H1 (cell line): ENCODE data around the gene FAM168B. TPM values are rescaled to one million over a fixed set of nuclear protein-coding genes. Genes with fewer than 3 reads are reported as not detected.

Experiments used
- CTCF ChIA-PET: fragments of 300-600 bp; sonication (Branson Sonifier 250); formaldehyde crosslinking; loops from one replicate; lab custom pipeline; 2021; ENCODE audit not compliant: partially characterized antibody; lab: Charles Lee
- POLR2A ChIA-PET: fragments of 300-600 bp; sonication (Branson Sonifier 250); formaldehyde crosslinking; loops from one replicate; lab custom pipeline; 2021; ENCODE audit warnings: inconsistent platforms; ENCODE audit not compliant: partially characterized antibody; lab: Charles Lee
- DNase-seq, 2 experiments: peaks; one replicate each; pipeline versions ENCODE4 v3.0.0 to v3.0.0-alpha.2; 2010 to 2022; ENCODE audit warnings: low spot score in 2 of 2, low read depth in 1 of 2, mixed read lengths in 1 of 2
- FAIRE-seq: peaks from 2 replicates; lab custom pipeline; 2011; peaks lifted over from hg19 to GRCh38; lab: Jason Lieb, UNC
- H2AFZ ChIP-seq: 2 replicates; pipeline ENCODE4 v1.8.1; 2012; ENCODE audit warnings: low read length, inconsistent platforms
- H2AK5ac ChIP-seq: 2 replicates; pipeline ENCODE4 v1.6.1; 2013; ENCODE audit warnings: low read depth, low read length
- H2BK120ac ChIP-seq: replicated peaks from 2 replicates; pipeline ENCODE3; 2013; ENCODE audit warnings: low read depth, low read length, inconsistent platforms
- H2BK12ac ChIP-seq: 2 replicates; pipeline ENCODE4 v1.6.1; 2013; ENCODE audit warnings: low read depth, low read length
- H2BK15ac ChIP-seq: 2 replicates; pipeline ENCODE4 v1.6.1; 2013; ENCODE audit warnings: low read length
- H2BK20ac ChIP-seq: 2 replicates; pipeline ENCODE4 v1.6.1; 2013; ENCODE audit warnings: low read length
- H2BK5ac ChIP-seq: 2 replicates; pipeline ENCODE4 v1.6.1; 2013; ENCODE audit warnings: low read depth, low read length
- H3K14ac ChIP-seq: 2 replicates; pipeline ENCODE4 v1.6.1; 2013; ENCODE audit warnings: inconsistent platforms; ENCODE audit not compliant: insufficient read length
- H3K18ac ChIP-seq: 2 replicates; pipeline ENCODE4 v1.6.1; 2013; ENCODE audit warnings: low read length; ENCODE audit errors: extremely low read depth
- H3K23ac ChIP-seq: 2 replicates; pipeline ENCODE4 v1.6.1; 2013; ENCODE audit warnings: inconsistent platforms; ENCODE audit not compliant: insufficient read length
- H3K23me2 ChIP-seq: 2 replicates; pipeline ENCODE4 v1.6.1; 2013; ENCODE audit warnings: low read depth, low read length
- H3K27ac ChIP-seq: 2 replicates; pipeline ENCODE4 v1.6.1; 2011; ENCODE audit warnings: low read depth, low read length, inconsistent platforms
- H3K27me3 ChIP-seq, 4 experiments: replicated peaks in 1 of 4; 1 replicate in 1 of 4; 2 replicates in 3 of 4; pipeline versions ENCODE4 v1.6.1 to v1.8.1; 2011 to 2013; ENCODE audit warnings: low read length in 3 of 4, mild to moderate bottlenecking in 3 of 4, inconsistent platforms in 2 of 4, mixed read lengths in 2 of 4, moderate library complexity in 1 of 4; ENCODE audit not compliant: control insufficient read depth in 3 of 4, insufficient read depth in 3 of 4; ENCODE audit errors: extremely low read depth in 1 of 4
- H3K36me3 ChIP-seq, 4 experiments: 2 replicates each; pipeline versions ENCODE4 v1.6.1 to v1.8.1; 2011 to 2013; ENCODE audit warnings: mild to moderate bottlenecking in 4 of 4, low read length in 3 of 4, moderate library complexity in 2 of 4, control low read depth in 1 of 4, inconsistent platforms in 1 of 4; ENCODE audit not compliant: insufficient read depth in 4 of 4, control insufficient read depth in 2 of 4
- H3K4ac ChIP-seq: replicated peaks from 2 replicates; pipeline ENCODE3; 2013; ENCODE audit warnings: low read length, low read depth, mixed read lengths, inconsistent platforms; ENCODE audit not compliant: insufficient read length
- H3K4me1 ChIP-seq, 4 experiments: replicated peaks in 1 of 4; 1 replicate in 1 of 4; 2 replicates in 3 of 4; pipeline versions ENCODE4 v1.6.1 to v1.8.1; 2011 to 2013; ENCODE audit warnings: low read length in 3 of 4, inconsistent platforms in 2 of 4, mixed read lengths in 1 of 4; ENCODE audit not compliant: insufficient read depth in 4 of 4, control insufficient read depth in 3 of 4
- H3K4me2 ChIP-seq, 2 experiments: 2 replicates each; pipeline versions ENCODE4 v1.6.1 to v1.8.1; 2011 to 2013; ENCODE audit warnings: low read depth in 2 of 2, low read length in 2 of 2, control low read depth in 1 of 2, inconsistent platforms in 1 of 2, mild to moderate bottlenecking in 1 of 2; ENCODE audit not compliant: insufficient read depth in 1 of 2
- H3K4me3 ChIP-seq, 4 experiments: fragments of 200-600, 300-600 bp in 1 of 4; sonication (generic), shearing (Covaris generic), sonication (Bioruptor Twin) in 1 of 4; 2 replicates each; pipeline versions ENCODE4 v1.5.1 to v1.8.1; 2011 to 2016; ENCODE audit warnings: low read length in 4 of 4, low read depth in 3 of 4, control low read depth in 2 of 4, inconsistent platforms in 2 of 4, mild to moderate bottlenecking in 2 of 4, mixed read lengths in 1 of 4, moderate library complexity in 1 of 4; ENCODE audit not compliant: insufficient read depth in 2 of 4; ENCODE audit errors: extremely low read depth in 1 of 4
- H3K56ac ChIP-seq: replicated peaks from 2 replicates; pipeline ENCODE3; 2013; ENCODE audit warnings: low read depth, mild to moderate bottlenecking, mixed read lengths, low read length, inconsistent platforms; ENCODE audit not compliant: insufficient read length
- H3K79me1 ChIP-seq: 2 replicates; pipeline ENCODE4 v1.6.1; 2013; ENCODE audit warnings: low read depth, low read length, control low read depth
- H3K79me2 ChIP-seq, 2 experiments: 2 replicates each; pipeline versions ENCODE4 v1.6.1 to v1.8.1; 2012 to 2013; ENCODE audit warnings: low read length in 2 of 2, mild to moderate bottlenecking in 2 of 2, inconsistent platforms in 1 of 2; ENCODE audit not compliant: insufficient read depth in 2 of 2, control insufficient read depth in 1 of 2
- H3K9ac ChIP-seq, 4 experiments: replicated peaks in 1 of 4; 1 replicate in 1 of 4; 2 replicates in 3 of 4; pipeline versions ENCODE4 v1.6.1 to v1.8.1; 2011 to 2013; ENCODE audit warnings: low read depth in 3 of 4, low read length in 3 of 4, control low read depth in 2 of 4, mild to moderate bottlenecking in 2 of 4, moderate library complexity in 2 of 4, inconsistent platforms in 1 of 4; ENCODE audit errors: extremely low read depth in 1 of 4
- H3K9me3 ChIP-seq, 2 experiments: 2 replicates each; pipeline versions ENCODE4 v1.6.1 to v1.8.1; 2012 to 2013; ENCODE audit warnings: mild to moderate bottlenecking in 2 of 2, moderate library complexity in 2 of 2, control low read depth in 1 of 2, inconsistent platforms in 1 of 2, low read depth in 1 of 2, low read length in 1 of 2, mixed read lengths in 1 of 2; ENCODE audit not compliant: insufficient read depth in 2 of 2
- H4K20me1 ChIP-seq, 2 experiments: replicated peaks in 1 of 2; 2 replicates each; pipeline versions ENCODE3 to v1.8.1; 2011 to 2013; ENCODE audit warnings: inconsistent platforms in 2 of 2, low read length in 2 of 2, mild to moderate bottlenecking in 1 of 2; ENCODE audit not compliant: insufficient read depth in 2 of 2, control insufficient read depth in 1 of 2
- H4K5ac ChIP-seq: 2 replicates; pipeline ENCODE4 v1.6.1; 2013; ENCODE audit warnings: low read length, low read depth, mixed read lengths, inconsistent platforms; ENCODE audit not compliant: insufficient read length
- H4K8ac ChIP-seq: 2 replicates; pipeline ENCODE4 v1.8.0; 2013; ENCODE audit warnings: mild to moderate bottlenecking, moderate library complexity, low read length, inconsistent platforms; ENCODE audit not compliant: insufficient read depth; ENCODE audit errors: extremely low read depth
- H4K91ac ChIP-seq: replicated peaks from 2 replicates; pipeline ENCODE3; 2013; ENCODE audit warnings: low read length, mixed read lengths, inconsistent platforms; ENCODE audit not compliant: insufficient read length
- CHD2 ChIP-seq: IDR thresholded peaks from 2 replicates; pipeline ENCODE4 v1.6.1; 2012; ENCODE audit warnings: low read length, improper control_type of control experiment
- EP300 ChIP-seq, 2 experiments: IDR thresholded peaks; 1 replicate in 1 of 2; 2 replicates in 1 of 2; pipeline ENCODE4 v1.6.1; 2011 to 2012; ENCODE audit warnings: low read depth in 2 of 2, low read length in 2 of 2, mild to moderate bottlenecking in 2 of 2, borderline replicate concordance in 1 of 2, inconsistent platforms in 1 of 2, moderate library complexity in 1 of 2
- POLR2AphosphoS5 ChIP-seq: IDR thresholded peaks from 2 replicates; pipeline ENCODE4 v1.6.1; 2011; ENCODE audit warnings: low read depth, low read length
- RBBP5 ChIP-seq: IDR thresholded peaks from 2 replicates; pipeline ENCODE4 v1.7.1; 2012; ENCODE audit warnings: low read depth, mild to moderate bottlenecking, inconsistent platforms, low read length, moderate library complexity, borderline replicate concordance
- RFX5 ChIP-seq: IDR thresholded peaks from 2 replicates; pipeline ENCODE4 v1.6.1; 2011; ENCODE audit warnings: low read depth, low read length, improper control_type of control experiment, borderline replicate concordance
- WGBS, 2 experiments: shearing (Covaris generic) in 1 of 2; methylation state at CpG; one replicate each; pipeline versions ENCODE4 v1.1.6 to v1.1.7; 2013 to 2015; ENCODE audit warnings: low lambda C conversion rate in 2 of 2, mixed read lengths in 2 of 2, inconsistent platforms in 1 of 2, low coverage in 1 of 2, missing lambda C conversion rate in 1 of 2; ENCODE audit not compliant: insufficient replicate concordance in 2 of 2, insufficient coverage in 1 of 2, insufficient read length in 1 of 2; ENCODE audit errors: extremely low coverage in 1 of 2, missing lambda C conversion rate in 1 of 2; 5-methylcytosine and 5-hydroxymethylcytosine counted together
- polyA plus RNA-seq, 7 experiments: library from polyadenylated mRNA; depleted of rRNA in 3 of 7; stranded (reverse) in 5 of 7; unstranded in 2 of 7; fragments of >200 nt in 5 of 7; fragments of 200-250 nt in 2 of 7; gene quantifications; 1 replicate in 5 of 7; 2 replicates in 1 of 7; 4 replicates in 1 of 7; pipeline versions ENCODE4 v1.2.1 to v1.2.3, GENCODE V29; 2011 to 2013; ENCODE audit warnings: missing spikeins in 2 of 7, mixed read lengths in 2 of 7
- total RNA-seq: library from RNA; stranded (reverse); fragmentation: NEBNext Ultra II Directional; extraction: Animal tissue kit (Norgen Biotek cat#: 25700); gene quantifications from 2 replicates; pipeline ENCODE4 v1.2.1, GENCODE V29; 2021

FAM168B gene
- total and polyA plus RNA-seq, 2 of the 8 experiments (the other 6 are each of a cell fraction or from before 2014, with no cell fraction given): 61.9 to 123 TPM

- Histone ChIP-seq H3K36me3 (no peaks in the 10 kb centered on the region), H3K23me2 (no peaks in the 10 kb centered on the region), H3K23ac (no peak overlapping the region), H3K56ac (no peak overlapping the region), H3K4ac (no peak overlapping the region), H3K4me2 (no peak overlapping the region), H3K18ac (no peak overlapping the region), H2AFZ (no peak overlapping the region), H4K20me1 (no peaks in the 10 kb centered on the region), H4K5ac (no peak overlapping the region), H3K14ac (no peak overlapping the region), H4K91ac (peak overlapping the region; percentile 55), H2BK20ac (no peak overlapping the region), H2BK120ac (no peak overlapping the region), H3K27me3 (no peaks in the 10 kb centered on the region; a peak in 1 of 7 replicates), H3K27ac (no peak overlapping the region), H3K9me3 (no peaks in the 10 kb centered on the region; a peak in 1 of 4 replicates), H2BK5ac (no peak overlapping the region), H3K4me1 (no peaks in the 10 kb centered on the region; a peak in 1 of 7 replicates), H2BK15ac (no peak overlapping the region), H3K4me3 (no peak overlapping the region), H3K9ac (no peak overlapping the region), H3K79me2 (no peaks in the 10 kb centered on the region), H2BK12ac (no peak overlapping the region), H2AK5ac (no peak overlapping the region), H4K8ac (no peak overlapping the region), H3K79me1 (no peaks in the 10 kb centered on the region)
- FAIRE-seq (no peak), DNase-seq (peak in 1 of 2 experiments; percentile 27)
- 89% methylated on average over 12 of the region's 12 CpGs; no CpG with 5 or more reads in 1 of the 2 experiments for WGBS, 2 experiments
- ChIA-PET CTCF (interaction anchor here (1.7 kb wide), 1 partner anchor 11 kb away, joined by 3 read pairs; no protein-coding TSS in a partner anchor), POLR2A (no interaction called here)
- TF ChIP-seq CHD2: no peak
- TF ChIP-seq RBBP5: no peak
- TF ChIP-seq RFX5: no peak
- TF ChIP-seq POLR2AphosphoS5: no peak
- TF ChIP-seq EP300 (IDR thresholded peaks at IDR 0.05; ENCODE audit: borderline replicate concordance in 1 of 2, low read depth in 2 of 2, low read length in 2 of 2): no peak
These were observed 65.4 kb downstream of the FAM168B start for GRCh38 chr2:131027566-131028528.
